ENCODE measurements around the gene PGAM2. TPM values are rescaled to one million over a fixed set of nuclear protein-coding genes. Genes with fewer than 3 reads are reported as not detected.
"Not testable (repeated sequence)": the region's sequence is repeated elsewhere in the genome, so short reads cannot be mapped to it uniquely, and the experiment has no call there.

Gene PGAM2
- total RNA-seq, 1 experiment from 2014 or later: 2.7 TPM

GRCh38 chr7:44022796-44023467 is 42.4 kb downstream of the PGAM2 start:
- DNase-seq; H3K36me3 ChIP-seq (replicated peaks; ENCODE audit: control insufficient read depth, insufficient read depth, low read length); H3K27me3 ChIP-seq (ENCODE audit: control insufficient read depth, insufficient read depth, low read length); H3K4me3 ChIP-seq (ENCODE audit: insufficient read depth, low read depth, low read length): not testable (repeated sequence)

DNA sequence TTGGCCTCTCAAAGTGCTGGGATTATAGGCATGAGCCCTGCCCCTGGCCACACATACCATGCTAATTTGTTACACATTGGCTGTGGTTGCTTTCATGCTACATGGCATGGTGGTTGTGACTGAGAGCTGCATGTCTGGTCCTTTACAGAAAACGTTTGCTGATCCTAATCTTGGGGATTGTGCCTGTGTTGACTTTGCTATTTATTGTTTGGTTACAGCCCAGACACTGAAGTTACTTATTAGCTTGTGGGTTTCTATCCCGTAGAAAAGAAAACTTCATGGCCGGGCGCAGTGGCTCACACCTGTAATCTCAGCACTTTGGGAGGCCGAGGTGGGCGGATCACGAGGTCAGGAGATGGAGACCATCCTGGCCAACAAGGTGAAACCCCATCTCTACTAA is 43.3 kb downstream of the PGAM2 start:
- DNase-seq; H3K4me3 ChIP-seq (ENCODE audit: insufficient read depth, low read depth, low read length); H3K36me3 ChIP-seq (replicated peaks; ENCODE audit: control insufficient read depth, insufficient read depth, low read length); H3K27me3 ChIP-seq (ENCODE audit: control insufficient read depth, insufficient read depth, low read length): not testable (repeated sequence)

- not testable (repeated sequence) for DNase-seq; H3K36me3 ChIP-seq (replicated peaks; ENCODE audit: control insufficient read depth, insufficient read depth, low read length); H3K4me3 ChIP-seq (ENCODE audit: insufficient read depth, low read depth, low read length); H3K27me3 ChIP-seq (ENCODE audit: control insufficient read depth, insufficient read depth, low read length)
These were observed 45.5 kb downstream of the PGAM2 start for GRCh38 chr7:44019825-44020224.

GRCh38 chr7:44018857-44019807 is 46.2 kb downstream of the PGAM2 start:
- H3K36me3 ChIP-seq (replicated peaks; ENCODE audit: control insufficient read depth, insufficient read depth, low read length); H3K27me3 ChIP-seq (ENCODE audit: control insufficient read depth, insufficient read depth, low read length): not testable (repeated sequence)
- DNase-seq: peak; percentile 98
- peak overlapping the region; percentile 73 for H3K4me3 ChIP-seq (ENCODE audit: insufficient read depth, low read depth, low read length)

DNA sequence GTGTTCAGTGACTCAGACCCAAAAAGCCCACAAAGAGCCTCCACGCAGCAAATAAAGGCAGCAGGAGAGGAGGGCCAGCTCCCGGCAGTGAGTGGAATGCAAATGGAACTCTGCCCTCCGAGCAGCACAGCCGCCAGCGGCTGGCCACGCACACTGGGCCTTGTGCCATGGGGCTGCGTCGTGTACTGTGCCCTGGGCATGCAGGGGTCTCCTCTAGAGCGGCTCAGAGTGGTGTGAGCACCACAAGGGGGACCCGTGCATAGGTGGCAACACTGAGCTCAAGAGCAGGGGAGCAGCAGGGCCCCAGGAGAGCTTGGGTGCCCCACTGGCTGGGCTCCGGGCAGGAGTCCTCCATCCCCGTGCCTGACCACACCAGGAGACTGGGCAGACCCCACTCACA is 50.3 kb downstream of the PGAM2 start:
- not testable (repeated sequence) for H3K36me3 ChIP-seq (replicated peaks; ENCODE audit: control insufficient read depth, insufficient read depth, low read length); H3K27me3 ChIP-seq (ENCODE audit: control insufficient read depth, insufficient read depth, low read length); H3K4me3 ChIP-seq (ENCODE audit: insufficient read depth, low read depth, low read length); DNase-seq

Other genes starting within 250 kb of the PGAM2 start
- gene MRPS24, start 196.1 kb downstream of the PGAM2 start, total RNA-seq (2014; rRNA removed; shearing (Covaris generic)): 138 and 156 TPM in 2 replicates
- gene URGCP, start 159.0 kb downstream of the PGAM2 start, total RNA-seq (2014; rRNA removed; shearing (Covaris generic)): 16.2 and 20.8 TPM in 2 replicates
- gene UBE2D4, start 139.1 kb downstream of the PGAM2 start, total RNA-seq (2014; rRNA removed; shearing (Covaris generic)): 5.3 and 6.1 TPM in 2 replicates
- not detected in 2 replicates for gene SPDYE1, start 67.7 kb downstream of the PGAM2 start, total RNA-seq (2014; rRNA removed; shearing (Covaris generic))
- gene DBNL, start 20.9 kb downstream of the PGAM2 start, total RNA-seq (2014; rRNA removed; shearing (Covaris generic)): 43.0 and 63.8 TPM in 2 replicates
- gene POLM, start 17.0 kb upstream of the PGAM2 start, total RNA-seq (2014; rRNA removed; shearing (Covaris generic)): 16.9 and 17.0 TPM in 2 replicates
- gene AEBP1, start 38.8 kb upstream of the PGAM2 start, total RNA-seq (2014; rRNA removed; shearing (Covaris generic)): 12.9 and 15.8 TPM in 2 replicates
- 134 and 136 TPM in 2 replicates for gene POLD2, start 58.0 kb upstream of the PGAM2 start, total RNA-seq (2014; rRNA removed; shearing (Covaris generic))
- 1.4 and 4.7 TPM in 2 replicates for gene MYL7, start 75.8 kb upstream of the PGAM2 start, total RNA-seq (2014; rRNA removed; shearing (Covaris generic))
- 2.8 and 3.7 TPM in 2 replicates for gene GCK, start 123.9 kb upstream of the PGAM2 start, total RNA-seq (2014; rRNA removed; shearing (Covaris generic))
- gene YKT6, start 135.4 kb upstream of the PGAM2 start, total RNA-seq (2014; rRNA removed; shearing (Covaris generic)): 82.4 and 93.4 TPM in 2 replicates